VCaP (cell line): ENCODE measurements around the gene TYRP1.

Source experiments
- H3K27ac ChIP-seq: fragments of 450-650 bp; 2 replicates; pipeline ENCODE4 v1.5.1; 2017
- TF ChIP-seq, protein P1 (sequence below): fragments of 450-650 bp; conservative IDR thresholded peaks from 2 replicates; pipeline ENCODE4 v1.5.1; 2017; ENCODE audit warnings: mild to moderate bottlenecking, moderate library complexity

The TYRP1 gene

DNA sequence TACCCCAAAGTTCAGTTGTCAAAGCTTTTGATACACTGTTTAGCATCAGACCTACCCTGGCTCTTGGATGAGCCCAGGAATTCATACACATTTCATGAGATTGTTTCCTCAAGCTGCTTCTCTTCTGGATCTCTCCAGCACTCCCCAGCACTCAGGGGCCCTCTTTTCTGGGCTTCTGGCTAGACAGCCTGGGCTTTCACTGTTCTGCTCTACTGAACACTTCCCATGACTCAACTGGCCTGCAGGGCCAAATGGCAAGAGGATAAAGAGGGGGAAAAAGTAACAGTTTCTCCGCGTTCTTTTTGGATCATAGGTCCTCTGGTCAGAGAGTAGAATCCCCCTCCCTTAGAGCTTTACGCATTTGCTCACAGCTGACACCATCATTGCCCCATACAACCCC, 60.7 kb downstream of the TYRP1 start:
- H3K27ac ChIP-seq = no peak overlapping the region
- TF ChIP-seq, protein P1, sequence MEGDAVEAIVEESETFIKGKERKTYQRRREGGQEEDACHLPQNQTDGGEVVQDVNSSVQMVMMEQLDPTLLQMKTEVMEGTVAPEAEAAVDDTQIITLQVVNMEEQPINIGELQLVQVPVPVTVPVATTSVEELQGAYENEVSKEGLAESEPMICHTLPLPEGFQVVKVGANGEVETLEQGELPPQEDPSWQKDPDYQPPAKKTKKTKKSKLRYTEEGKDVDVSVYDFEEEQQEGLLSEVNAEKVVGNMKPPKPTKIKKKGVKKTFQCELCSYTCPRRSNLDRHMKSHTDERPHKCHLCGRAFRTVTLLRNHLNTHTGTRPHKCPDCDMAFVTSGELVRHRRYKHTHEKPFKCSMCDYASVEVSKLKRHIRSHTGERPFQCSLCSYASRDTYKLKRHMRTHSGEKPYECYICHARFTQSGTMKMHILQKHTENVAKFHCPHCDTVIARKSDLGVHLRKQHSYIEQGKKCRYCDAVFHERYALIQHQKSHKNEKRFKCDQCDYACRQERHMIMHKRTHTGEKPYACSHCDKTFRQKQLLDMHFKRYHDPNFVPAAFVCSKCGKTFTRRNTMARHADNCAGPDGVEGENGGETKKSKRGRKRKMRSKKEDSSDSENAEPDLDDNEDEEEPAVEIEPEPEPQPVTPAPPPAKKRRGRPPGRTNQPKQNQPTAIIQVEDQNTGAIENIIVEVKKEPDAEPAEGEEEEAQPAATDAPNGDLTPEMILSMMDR = no peak

DNA sequence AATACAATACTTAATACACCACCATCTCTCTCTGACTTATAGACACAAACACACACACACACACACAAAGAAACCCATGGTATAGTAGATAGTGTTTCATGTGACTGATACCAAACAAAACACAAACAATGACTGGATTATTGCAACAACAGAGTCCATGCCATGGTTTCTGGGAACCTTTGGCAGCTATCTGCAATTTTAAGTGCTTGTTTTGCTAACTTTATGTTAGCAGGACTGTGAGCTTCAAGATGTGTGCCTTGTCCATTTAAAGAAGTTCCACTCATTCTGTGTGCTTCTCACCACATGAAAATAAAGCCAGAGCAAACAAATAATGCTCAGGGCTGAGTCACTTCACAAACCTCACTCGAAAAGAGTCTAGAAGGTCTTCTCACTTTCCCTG, 66.6 kb downstream of the TYRP1 start:
- TF ChIP-seq, protein P1 = no peak
- no peak overlapping the region for H3K27ac ChIP-seq
